ENCODE results near the gene PET100.

PET100 gene

GRCh38 chr19:7629347-7630054 lies at the start of gene PET100, which contains the start of gene XAB2:
Gene PET100 (plus strand): TSS chr19:7629793. CDS start chr19:7629834, 41 bp downstream.
Gene XAB2 (minus strand): TSS chr19:7629545. CDS start chr19:7629527, 18 bp downstream.
- Histone ChIP-seq H3K4me1 (ENCODE audit: control insufficient read depth in 1 of 2, insufficient read depth in 2 of 2, low read length in 2 of 2) (peaks cover 15 to 31% of the 10 kb centered on the region in 2 donors), H3K9me3 (ENCODE audit: control insufficient read depth in 1 of 2, low read length in 2 of 2) (no peaks in the 10 kb centered on the region), H3K36me3 (ENCODE audit: control insufficient read depth in 1 of 2, insufficient read depth in 2 of 2, low read length in 2 of 2) (peaks cover 12 to 29% of the 10 kb centered on the region in 2 donors), H3K4me3 (ENCODE audit: low read depth in 1 of 2, low read length in 2 of 2) (peak within 1 kb of the TSS; percentile 95 to 100), H3K27me3 (ENCODE audit: low read depth, low read length) (no peaks in the 10 kb centered on the region), H3K27ac (ENCODE audit: low read length) (peak within 1 kb of the TSS; percentile 95)

GRCh38 chr19:7582446-7582845 lies 47.1 kb upstream of the PET100 start:
- Histone ChIP-seq H3K4me3 (ENCODE audit: low read depth in 1 of 2, low read length in 2 of 2) (no peak overlapping the region), H3K36me3 (ENCODE audit: control insufficient read depth in 1 of 2, insufficient read depth in 2 of 2, low read length in 2 of 2) (no peaks in the 10 kb centered on the region), H3K27me3 (ENCODE audit: low read depth, low read length) (no peaks in the 10 kb centered on the region), H3K4me1 (ENCODE audit: control insufficient read depth in 1 of 2, insufficient read depth in 2 of 2, low read length in 2 of 2) (no peaks in the 10 kb centered on the region), H3K27ac (ENCODE audit: low read length) (no peak overlapping the region), H3K9me3 (ENCODE audit: control insufficient read depth in 1 of 2, low read length in 2 of 2) (no peaks in the 10 kb centered on the region)

GRCh38 chr19:7589822-7590221 lies 39.8 kb upstream of the PET100 start:
- no peaks in the 10 kb centered on the region for H3K4me1 ChIP-seq (ENCODE audit: control insufficient read depth in 1 of 2, insufficient read depth in 2 of 2, low read length in 2 of 2)
- no peaks in the 10 kb centered on the region for H3K9me3 ChIP-seq (ENCODE audit: control insufficient read depth in 1 of 2, low read length in 2 of 2)
- H3K36me3 ChIP-seq (ENCODE audit: control insufficient read depth in 1 of 2, insufficient read depth in 2 of 2, low read length in 2 of 2): no peaks in the 10 kb centered on the region
- no peak overlapping the region for H3K27ac ChIP-seq (ENCODE audit: low read length)
- no peak overlapping the region for H3K4me3 ChIP-seq (ENCODE audit: low read depth in 1 of 2, low read length in 2 of 2)
- H3K27me3 ChIP-seq (ENCODE audit: low read depth, low read length): no peaks in the 10 kb centered on the region

GRCh38 chr19:7590256-7590655 lies 39.3 kb upstream of the PET100 start:
- Histone ChIP-seq H3K4me1 (ENCODE audit: control insufficient read depth in 1 of 2, insufficient read depth in 2 of 2, low read length in 2 of 2) (peaks cover 0 to under 1% of the 10 kb centered on the region in 2 donors), H3K27me3 (ENCODE audit: low read depth, low read length) (peaks cover 3% of the 10 kb centered on the region), H3K36me3 (ENCODE audit: control insufficient read depth in 1 of 2, insufficient read depth in 2 of 2, low read length in 2 of 2) (no peaks in the 10 kb centered on the region), H3K4me3 (ENCODE audit: low read depth in 1 of 2, low read length in 2 of 2) (no peak overlapping the region), H3K9me3 (ENCODE audit: control insufficient read depth in 1 of 2, low read length in 2 of 2) (no peaks in the 10 kb centered on the region), H3K27ac (ENCODE audit: low read length) (no peak overlapping the region)

- peaks cover 0 to 11% of the 10 kb centered on the region in 2 donors for H3K4me1 ChIP-seq (ENCODE audit: control insufficient read depth in 1 of 2, insufficient read depth in 2 of 2, low read length in 2 of 2)
- H3K36me3 ChIP-seq (ENCODE audit: control insufficient read depth in 1 of 2, insufficient read depth in 2 of 2, low read length in 2 of 2): no peaks in the 10 kb centered on the region
- peak within 1 kb of the TSS; percentile 33 to 37 for H3K4me3 ChIP-seq (ENCODE audit: low read depth in 1 of 2, low read length in 2 of 2)
- H3K27ac ChIP-seq (ENCODE audit: low read length): no peak within 1 kb of the TSS
- H3K9me3 ChIP-seq (ENCODE audit: control insufficient read depth in 1 of 2, low read length in 2 of 2): no peaks in the 10 kb centered on the region
- peaks cover 23% of the 10 kb centered on the region for H3K27me3 ChIP-seq (ENCODE audit: low read depth, low read length)
Measured at GRCh38 chr19:7595466-7596133, 34.0 kb upstream of the PET100 start, which contains the start of gene CAMSAP3. Gene CAMSAP3 (plus strand): TSS chr19:7595863. CDS start chr19:7596003, 140 bp downstream.

- H3K27me3 ChIP-seq (ENCODE audit: low read depth, low read length): peaks cover 23% of the 10 kb centered on the region
- peak overlapping the region in 1 of 2 donors; percentile 33 for H3K4me3 ChIP-seq (ENCODE audit: low read depth in 1 of 2, low read length in 2 of 2)
- H3K36me3 ChIP-seq (ENCODE audit: control insufficient read depth in 1 of 2, insufficient read depth in 2 of 2, low read length in 2 of 2): no peaks in the 10 kb centered on the region
- no peak overlapping the region for H3K27ac ChIP-seq (ENCODE audit: low read length)
- H3K9me3 ChIP-seq (ENCODE audit: control insufficient read depth in 1 of 2, low read length in 2 of 2): no peaks in the 10 kb centered on the region
- peaks cover 0 to 11% of the 10 kb centered on the region in 2 donors for H3K4me1 ChIP-seq (ENCODE audit: control insufficient read depth in 1 of 2, insufficient read depth in 2 of 2, low read length in 2 of 2)
Measured at GRCh38 chr19:7596211-7596937, 33.2 kb upstream of the PET100 start.

- Histone ChIP-seq H3K36me3 (ENCODE audit: control insufficient read depth in 1 of 2, insufficient read depth in 2 of 2, low read length in 2 of 2) (no peaks in the 10 kb centered on the region), H3K9me3 (ENCODE audit: control insufficient read depth in 1 of 2, low read length in 2 of 2) (no peaks in the 10 kb centered on the region), H3K27ac (ENCODE audit: low read length) (no peak overlapping the region), H3K4me1 (ENCODE audit: control insufficient read depth in 1 of 2, insufficient read depth in 2 of 2, low read length in 2 of 2) (peaks cover 0 to 11% of the 10 kb centered on the region in 2 donors), H3K4me3 (ENCODE audit: low read depth in 1 of 2, low read length in 2 of 2) (no peak overlapping the region), H3K27me3 (ENCODE audit: low read depth, low read length) (peaks cover 23% of the 10 kb centered on the region)
Measured at GRCh38 chr19:7597689-7598088, 31.9 kb upstream of the PET100 start.

- H3K27ac ChIP-seq (ENCODE audit: low read length): no peak overlapping the region
- H3K4me1 ChIP-seq (ENCODE audit: control insufficient read depth in 1 of 2, insufficient read depth in 2 of 2, low read length in 2 of 2): peaks cover 0 to 11% of the 10 kb centered on the region in 2 donors
- no peaks in the 10 kb centered on the region for H3K36me3 ChIP-seq (ENCODE audit: control insufficient read depth in 1 of 2, insufficient read depth in 2 of 2, low read length in 2 of 2)
- no peak overlapping the region for H3K4me3 ChIP-seq (ENCODE audit: low read depth in 1 of 2, low read length in 2 of 2)
- no peaks in the 10 kb centered on the region for H3K9me3 ChIP-seq (ENCODE audit: control insufficient read depth in 1 of 2, low read length in 2 of 2)
- H3K27me3 ChIP-seq (ENCODE audit: low read depth, low read length): peaks cover 23% of the 10 kb centered on the region
Measured at GRCh38 chr19:7598180-7598579, 31.4 kb upstream of the PET100 start.

- no peaks in the 10 kb centered on the region for H3K36me3 ChIP-seq (ENCODE audit: control insufficient read depth in 1 of 2, insufficient read depth in 2 of 2, low read length in 2 of 2)
- H3K4me3 ChIP-seq (ENCODE audit: low read depth in 1 of 2, low read length in 2 of 2): no peak overlapping the region
- no peak overlapping the region for H3K27ac ChIP-seq (ENCODE audit: low read length)
- H3K9me3 ChIP-seq (ENCODE audit: control insufficient read depth in 1 of 2, low read length in 2 of 2): no peaks in the 10 kb centered on the region
- peaks cover 18% of the 10 kb centered on the region for H3K27me3 ChIP-seq (ENCODE audit: low read depth, low read length)
- H3K4me1 ChIP-seq (ENCODE audit: control insufficient read depth in 1 of 2, insufficient read depth in 2 of 2, low read length in 2 of 2): peaks cover 0 to 7% of the 10 kb centered on the region in 2 donors
Measured at GRCh38 chr19:7600721-7601120, 28.9 kb upstream of the PET100 start.

GRCh38 chr19:7602240-7602934 lies 27.2 kb upstream of the PET100 start:
- no peak overlapping the region for H3K4me3 ChIP-seq (ENCODE audit: low read depth in 1 of 2, low read length in 2 of 2)
- H3K4me1 ChIP-seq (ENCODE audit: control insufficient read depth in 1 of 2, insufficient read depth in 2 of 2, low read length in 2 of 2): no peaks in the 10 kb centered on the region
- no peaks in the 10 kb centered on the region for H3K9me3 ChIP-seq (ENCODE audit: control insufficient read depth in 1 of 2, low read length in 2 of 2)
- H3K27me3 ChIP-seq (ENCODE audit: low read depth, low read length): peaks cover 8% of the 10 kb centered on the region
- no peaks in the 10 kb centered on the region for H3K36me3 ChIP-seq (ENCODE audit: control insufficient read depth in 1 of 2, insufficient read depth in 2 of 2, low read length in 2 of 2)
- H3K27ac ChIP-seq (ENCODE audit: low read length): no peak overlapping the region
